GM12878 (cell line): ENCODE measurements around the gene CDPF1. TPM values are rescaled to one million over a fixed set of nuclear protein-coding genes. Genes with fewer than 3 reads are reported as not detected.

Experiments used
- DPF2 ChIP-seq: fragments of 450-650 bp; IDR thresholded peaks from 2 replicates; pipeline ENCODE4 v1.6.1; 2017; ENCODE audit warnings: mild to moderate bottlenecking
- EGR1 ChIP-seq, 2 experiments: IDR thresholded peaks; 1 replicate in 1 of 2; 2 replicates in 1 of 2; pipeline ENCODE4 v1.6.1; 2011 to 2012; ENCODE audit warnings: low read depth in 2 of 2, low read length in 2 of 2, borderline replicate concordance in 1 of 2, mild to moderate bottlenecking in 1 of 2, moderate library complexity in 1 of 2
- FOS ChIP-seq: IDR thresholded peaks from 3 replicates; pipeline ENCODE4 v1.6.1; 2011; ENCODE audit warnings: borderline replicate concordance; ENCODE audit not compliant: insufficient read length; ENCODE audit errors: extremely low read depth
- FOXM1 ChIP-seq: IDR thresholded peaks from 2 replicates; pipeline ENCODE4 v1.6.1; 2012; ENCODE audit warnings: low read depth, mild to moderate bottlenecking, inconsistent platforms, low read length, moderate library complexity
- HDAC6 ChIP-seq: fragments of 200-600 bp; sonication (generic); IDR thresholded peaks from one replicate; pipeline ENCODE4 v1.8.0; 2017; ENCODE audit warnings: antibody characterized with exemption; ENCODE audit not compliant: unreplicated experiment
- SMAD5 ChIP-seq: IDR thresholded peaks from 2 replicates; pipeline ENCODE4 v1.6.1; 2016; ENCODE audit warnings: antibody characterized with exemption, low read depth
- polyA plus RNA-seq, 11 experiments: library from polyadenylated mRNA; depleted of rRNA in 4 of 11; unstranded in 6 of 11; stranded (reverse) in 5 of 11; fragments of >200 nt; fragmentation: Nextera tagmentation in 4 of 11; fragmentation: Illumina TruSeq in 1 of 11; extraction: Ambion mirVana in 4 of 11; extraction: Trizol in 1 of 11; gene quantifications; 1 replicate in 1 of 11; 2 replicates in 10 of 11; pipeline versions ENCODE4 v1.2.1 to v1.2.3, GENCODE V29; 2011 to 2016; ENCODE audit warnings: inconsistent platforms in 2 of 11, missing spikeins in 2 of 11, low read depth in 1 of 11
- total RNA-seq, 4 experiments: library from RNA; depleted of rRNA in 3 of 4; stranded (reverse); fragments of >200 nt in 3 of 4; fragmentation: Illumina TruSeq in 1 of 4; extraction: Trizol in 1 of 4; gene quantifications; 2 replicates each; pipeline versions ENCODE4 v1.2.1 to v1.2.3, GENCODE V29; 2013 to 2021
- TF ChIP-seq, protein P1 (sequence below): fragments of 450-650 bp; formaldehyde crosslinking; IDR thresholded peaks from 2 replicates; pipeline ENCODE4 v1.5.0; 2022; ENCODE audit warnings: mild to moderate bottlenecking, missing genetic modification characterization
- TF ChIP-seq, protein P2 (sequence below): IDR thresholded peaks from 2 replicates; pipeline ENCODE4 v1.6.1; 2011; ENCODE audit warnings: low read depth, low read length, improper control_type of control experiment, borderline replicate concordance

CDPF1 gene
- total and polyA plus RNA-seq, 10 of the 15 experiments (the other 5 are each of a cell fraction or from before 2014, with no cell fraction given): 1.0 to 22.4 (median 7.9) TPM

DNA sequence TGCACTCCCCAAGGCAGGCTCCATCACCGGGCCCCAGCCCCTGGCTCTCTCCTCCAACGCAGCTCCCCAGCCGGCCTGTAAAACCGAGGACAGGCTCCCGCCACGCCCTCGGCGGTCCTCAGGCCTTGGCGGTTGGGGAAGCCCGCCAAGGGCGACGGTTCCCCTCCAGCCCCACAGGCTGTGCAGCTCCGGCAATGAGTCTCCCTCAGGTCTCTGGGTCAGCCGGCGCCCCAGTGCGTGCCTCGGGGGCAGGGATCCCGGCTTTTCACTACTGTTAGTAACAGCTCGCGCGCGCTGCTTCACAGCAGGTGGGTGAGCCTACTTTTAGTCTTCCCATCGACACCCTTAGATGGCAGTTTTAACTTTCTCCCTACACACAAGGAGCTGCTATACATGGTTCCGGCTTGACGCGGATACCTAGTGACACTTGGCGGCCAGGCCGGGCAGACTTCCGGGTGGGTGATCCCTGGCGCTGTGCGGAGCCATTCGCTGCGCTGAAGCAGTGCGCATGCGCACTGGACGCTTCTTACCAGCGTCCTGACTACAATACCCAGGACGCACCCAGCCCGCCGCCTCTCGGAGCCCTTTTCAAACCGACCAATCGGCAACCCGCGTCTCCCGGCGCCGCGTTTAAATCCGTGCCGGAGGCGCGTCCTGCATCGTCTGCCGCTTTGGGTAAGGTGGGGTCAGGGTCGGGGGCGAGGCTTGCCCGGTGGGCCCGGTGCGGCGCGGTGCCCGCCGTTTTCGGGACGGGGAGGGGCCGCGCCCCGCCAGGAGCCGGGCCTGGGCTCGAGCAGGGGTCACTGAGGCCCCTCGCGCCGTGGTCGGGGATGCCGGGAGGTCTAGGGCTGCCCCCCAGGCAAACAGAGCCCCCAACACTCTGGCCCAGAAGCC is 46.4 kb upstream of the CDPF1 start, which contains the start of gene GTSE1 (continued):
- TF ChIP-seq, protein P1, sequence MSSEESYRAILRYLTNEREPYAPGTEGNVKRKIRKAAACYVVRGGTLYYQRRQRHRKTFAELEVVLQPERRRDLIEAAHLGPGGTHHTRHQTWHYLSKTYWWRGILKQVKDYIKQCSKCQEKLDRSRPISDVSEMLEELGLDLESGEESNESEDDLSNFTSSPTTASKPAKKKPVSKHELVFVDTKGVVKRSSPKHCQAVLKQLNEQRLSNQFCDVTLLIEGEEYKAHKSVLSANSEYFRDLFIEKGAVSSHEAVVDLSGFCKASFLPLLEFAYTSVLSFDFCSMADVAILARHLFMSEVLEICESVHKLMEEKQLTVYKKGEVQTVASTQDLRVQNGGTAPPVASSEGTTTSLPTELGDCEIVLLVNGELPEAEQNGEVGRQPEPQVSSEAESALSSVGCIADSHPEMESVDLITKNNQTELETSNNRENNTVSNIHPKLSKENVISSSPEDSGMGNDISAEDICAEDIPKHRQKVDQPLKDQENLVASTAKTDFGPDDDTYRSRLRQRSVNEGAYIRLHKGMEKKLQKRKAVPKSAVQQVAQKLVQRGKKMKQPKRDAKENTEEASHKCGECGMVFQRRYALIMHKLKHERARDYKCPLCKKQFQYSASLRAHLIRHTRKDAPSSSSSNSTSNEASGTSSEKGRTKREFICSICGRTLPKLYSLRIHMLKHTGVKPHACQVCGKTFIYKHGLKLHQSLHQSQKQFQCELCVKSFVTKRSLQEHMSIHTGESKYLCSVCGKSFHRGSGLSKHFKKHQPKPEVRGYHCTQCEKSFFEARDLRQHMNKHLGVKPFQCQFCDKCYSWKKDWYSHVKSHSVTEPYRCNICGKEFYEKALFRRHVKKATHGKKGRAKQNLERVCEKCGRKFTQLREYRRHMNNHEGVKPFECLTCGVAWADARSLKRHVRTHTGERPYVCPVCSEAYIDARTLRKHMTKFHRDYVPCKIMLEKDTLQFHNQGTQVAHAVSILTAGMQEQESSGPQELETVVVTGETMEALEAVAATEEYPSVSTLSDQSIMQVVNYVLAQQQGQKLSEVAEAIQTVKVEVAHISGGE (CRISPR knock-in tag): peak; percentile 52
- TF ChIP-seq HDAC6 (no peak), FOXM1 (peak; percentile 89; the same call in 1 of the 2 replicates), EGR1 (IDR thresholded peaks at IDR 0.05; ENCODE audit: borderline replicate concordance in 1 of 2, low read depth in 2 of 2, low read length in 2 of 2) (no peak), FOS (no peak), DPF2 (no peak), SMAD5 (peak; percentile 47; the same call in 1 of the 2 replicates)
- TF ChIP-seq, protein P2, sequence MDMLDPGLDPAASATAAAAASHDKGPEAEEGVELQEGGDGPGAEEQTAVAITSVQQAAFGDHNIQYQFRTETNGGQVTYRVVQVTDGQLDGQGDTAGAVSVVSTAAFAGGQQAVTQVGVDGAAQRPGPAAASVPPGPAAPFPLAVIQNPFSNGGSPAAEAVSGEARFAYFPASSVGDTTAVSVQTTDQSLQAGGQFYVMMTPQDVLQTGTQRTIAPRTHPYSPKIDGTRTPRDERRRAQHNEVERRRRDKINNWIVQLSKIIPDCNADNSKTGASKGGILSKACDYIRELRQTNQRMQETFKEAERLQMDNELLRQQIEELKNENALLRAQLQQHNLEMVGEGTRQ: no peak
